H1 (cell line): ENCODE measurements around the gene PPP2R3B. TPM values are rescaled to one million over a fixed set of nuclear protein-coding genes. Genes with fewer than 3 reads are reported as not detected.

Experiments used
- CTCF ChIA-PET: fragments of 300-600 bp; sonication (Branson Sonifier 250); formaldehyde crosslinking; loops from one replicate; lab custom pipeline; 2021; ENCODE audit not compliant: partially characterized antibody; lab: Charles Lee
- POLR2A ChIA-PET: fragments of 300-600 bp; sonication (Branson Sonifier 250); formaldehyde crosslinking; loops from one replicate; lab custom pipeline; 2021; ENCODE audit warnings: inconsistent platforms; ENCODE audit not compliant: partially characterized antibody; lab: Charles Lee
- DNase-seq, 2 experiments: peaks; one replicate each; pipeline versions ENCODE4 v3.0.0 to v3.0.0-alpha.2; 2010 to 2022; ENCODE audit warnings: low spot score in 2 of 2, low read depth in 1 of 2, mixed read lengths in 1 of 2
- FAIRE-seq: peaks from 2 replicates; lab custom pipeline; 2011; peaks lifted over from hg19 to GRCh38; lab: Jason Lieb, UNC
- H2AFZ ChIP-seq: 2 replicates; pipeline ENCODE4 v1.8.1; 2012; ENCODE audit warnings: low read length, inconsistent platforms
- H2AK5ac ChIP-seq: 2 replicates; pipeline ENCODE4 v1.6.1; 2013; ENCODE audit warnings: low read depth, low read length
- H2BK120ac ChIP-seq: replicated peaks from 2 replicates; pipeline ENCODE3; 2013; ENCODE audit warnings: low read depth, low read length, inconsistent platforms
- H2BK12ac ChIP-seq: 2 replicates; pipeline ENCODE4 v1.6.1; 2013; ENCODE audit warnings: low read depth, low read length
- H2BK15ac ChIP-seq: 2 replicates; pipeline ENCODE4 v1.6.1; 2013; ENCODE audit warnings: low read length
- H2BK20ac ChIP-seq: 2 replicates; pipeline ENCODE4 v1.6.1; 2013; ENCODE audit warnings: low read length
- H2BK5ac ChIP-seq: 2 replicates; pipeline ENCODE4 v1.6.1; 2013; ENCODE audit warnings: low read depth, low read length
- H3K14ac ChIP-seq: 2 replicates; pipeline ENCODE4 v1.6.1; 2013; ENCODE audit warnings: inconsistent platforms; ENCODE audit not compliant: insufficient read length
- H3K18ac ChIP-seq: 2 replicates; pipeline ENCODE4 v1.6.1; 2013; ENCODE audit warnings: low read length; ENCODE audit errors: extremely low read depth
- H3K23ac ChIP-seq: 2 replicates; pipeline ENCODE4 v1.6.1; 2013; ENCODE audit warnings: inconsistent platforms; ENCODE audit not compliant: insufficient read length
- H3K23me2 ChIP-seq: 2 replicates; pipeline ENCODE4 v1.6.1; 2013; ENCODE audit warnings: low read depth, low read length
- H3K27ac ChIP-seq: 2 replicates; pipeline ENCODE4 v1.6.1; 2011; ENCODE audit warnings: low read depth, low read length, inconsistent platforms
- H3K27me3 ChIP-seq, 4 experiments: replicated peaks in 1 of 4; 1 replicate in 1 of 4; 2 replicates in 3 of 4; pipeline versions ENCODE4 v1.6.1 to v1.8.1; 2011 to 2013; ENCODE audit warnings: low read length in 3 of 4, mild to moderate bottlenecking in 3 of 4, inconsistent platforms in 2 of 4, mixed read lengths in 2 of 4, moderate library complexity in 1 of 4; ENCODE audit not compliant: control insufficient read depth in 3 of 4, insufficient read depth in 3 of 4; ENCODE audit errors: extremely low read depth in 1 of 4
- H3K36me3 ChIP-seq, 4 experiments: 2 replicates each; pipeline versions ENCODE4 v1.6.1 to v1.8.1; 2011 to 2013; ENCODE audit warnings: mild to moderate bottlenecking in 4 of 4, low read length in 3 of 4, moderate library complexity in 2 of 4, control low read depth in 1 of 4, inconsistent platforms in 1 of 4; ENCODE audit not compliant: insufficient read depth in 4 of 4, control insufficient read depth in 2 of 4
- H3K4ac ChIP-seq: replicated peaks from 2 replicates; pipeline ENCODE3; 2013; ENCODE audit warnings: low read length, low read depth, mixed read lengths, inconsistent platforms; ENCODE audit not compliant: insufficient read length
- H3K4me1 ChIP-seq, 4 experiments: replicated peaks in 1 of 4; 1 replicate in 1 of 4; 2 replicates in 3 of 4; pipeline versions ENCODE4 v1.6.1 to v1.8.1; 2011 to 2013; ENCODE audit warnings: low read length in 3 of 4, inconsistent platforms in 2 of 4, mixed read lengths in 1 of 4; ENCODE audit not compliant: insufficient read depth in 4 of 4, control insufficient read depth in 3 of 4
- H3K4me2 ChIP-seq, 2 experiments: 2 replicates each; pipeline versions ENCODE4 v1.6.1 to v1.8.1; 2011 to 2013; ENCODE audit warnings: low read depth in 2 of 2, low read length in 2 of 2, control low read depth in 1 of 2, inconsistent platforms in 1 of 2, mild to moderate bottlenecking in 1 of 2; ENCODE audit not compliant: insufficient read depth in 1 of 2
- H3K4me3 ChIP-seq, 4 experiments: fragments of 200-600, 300-600 bp in 1 of 4; sonication (generic), shearing (Covaris generic), sonication (Bioruptor Twin) in 1 of 4; 2 replicates each; pipeline versions ENCODE4 v1.5.1 to v1.8.1; 2011 to 2016; ENCODE audit warnings: low read length in 4 of 4, low read depth in 3 of 4, control low read depth in 2 of 4, inconsistent platforms in 2 of 4, mild to moderate bottlenecking in 2 of 4, mixed read lengths in 1 of 4, moderate library complexity in 1 of 4; ENCODE audit not compliant: insufficient read depth in 2 of 4; ENCODE audit errors: extremely low read depth in 1 of 4
- H3K56ac ChIP-seq: replicated peaks from 2 replicates; pipeline ENCODE3; 2013; ENCODE audit warnings: low read depth, mild to moderate bottlenecking, mixed read lengths, low read length, inconsistent platforms; ENCODE audit not compliant: insufficient read length
- H3K79me1 ChIP-seq: 2 replicates; pipeline ENCODE4 v1.6.1; 2013; ENCODE audit warnings: low read depth, low read length, control low read depth
- H3K79me2 ChIP-seq, 2 experiments: 2 replicates each; pipeline versions ENCODE4 v1.6.1 to v1.8.1; 2012 to 2013; ENCODE audit warnings: low read length in 2 of 2, mild to moderate bottlenecking in 2 of 2, inconsistent platforms in 1 of 2; ENCODE audit not compliant: insufficient read depth in 2 of 2, control insufficient read depth in 1 of 2
- H3K9ac ChIP-seq, 4 experiments: replicated peaks in 1 of 4; 1 replicate in 1 of 4; 2 replicates in 3 of 4; pipeline versions ENCODE4 v1.6.1 to v1.8.1; 2011 to 2013; ENCODE audit warnings: low read depth in 3 of 4, low read length in 3 of 4, control low read depth in 2 of 4, mild to moderate bottlenecking in 2 of 4, moderate library complexity in 2 of 4, inconsistent platforms in 1 of 4; ENCODE audit errors: extremely low read depth in 1 of 4
- H3K9me3 ChIP-seq, 2 experiments: 2 replicates each; pipeline versions ENCODE4 v1.6.1 to v1.8.1; 2012 to 2013; ENCODE audit warnings: mild to moderate bottlenecking in 2 of 2, moderate library complexity in 2 of 2, control low read depth in 1 of 2, inconsistent platforms in 1 of 2, low read depth in 1 of 2, low read length in 1 of 2, mixed read lengths in 1 of 2; ENCODE audit not compliant: insufficient read depth in 2 of 2
- H4K20me1 ChIP-seq, 2 experiments: replicated peaks in 1 of 2; 2 replicates each; pipeline versions ENCODE3 to v1.8.1; 2011 to 2013; ENCODE audit warnings: inconsistent platforms in 2 of 2, low read length in 2 of 2, mild to moderate bottlenecking in 1 of 2; ENCODE audit not compliant: insufficient read depth in 2 of 2, control insufficient read depth in 1 of 2
- H4K5ac ChIP-seq: 2 replicates; pipeline ENCODE4 v1.6.1; 2013; ENCODE audit warnings: low read length, low read depth, mixed read lengths, inconsistent platforms; ENCODE audit not compliant: insufficient read length
- H4K8ac ChIP-seq: 2 replicates; pipeline ENCODE4 v1.8.0; 2013; ENCODE audit warnings: mild to moderate bottlenecking, moderate library complexity, low read length, inconsistent platforms; ENCODE audit not compliant: insufficient read depth; ENCODE audit errors: extremely low read depth
- H4K91ac ChIP-seq: replicated peaks from 2 replicates; pipeline ENCODE3; 2013; ENCODE audit warnings: low read length, mixed read lengths, inconsistent platforms; ENCODE audit not compliant: insufficient read length
- ASH2L ChIP-seq: fragments of 200-600, 300-600 bp; sonication (generic); IDR thresholded peaks from one replicate; pipeline ENCODE4 v1.7.1; 2017; ENCODE audit warnings: low read length
- EP300 ChIP-seq, 2 experiments: IDR thresholded peaks; 1 replicate in 1 of 2; 2 replicates in 1 of 2; pipeline ENCODE4 v1.6.1; 2011 to 2012; ENCODE audit warnings: low read depth in 2 of 2, low read length in 2 of 2, mild to moderate bottlenecking in 2 of 2, borderline replicate concordance in 1 of 2, inconsistent platforms in 1 of 2, moderate library complexity in 1 of 2
- GABPA ChIP-seq: IDR thresholded peaks from 2 replicates; pipeline ENCODE4 v1.6.1; 2011; ENCODE audit warnings: mild to moderate bottlenecking, low read length, moderate library complexity, borderline replicate concordance; ENCODE audit not compliant: insufficient read depth
- KDM4A ChIP-seq: IDR thresholded peaks from one replicate; pipeline ENCODE4 v1.7.1; 2012; ENCODE audit warnings: low read depth, mild to moderate bottlenecking, moderate library complexity, low read length, inconsistent platforms; ENCODE audit not compliant: severe bottlenecking
- RAD21 ChIP-seq, 2 experiments: IDR thresholded peaks in 1 of 2; conservative IDR thresholded peaks in 1 of 2; 2 replicates each; pipeline ENCODE4 v1.6.1; 2011; ENCODE audit warnings: low read depth in 2 of 2, low read length in 2 of 2, improper control_type of control experiment in 1 of 2, inconsistent platforms in 1 of 2, mild to moderate bottlenecking in 1 of 2, moderate library complexity in 1 of 2
- RNF2 ChIP-seq: fragments of 200-900, 300-1000 bp; sonication (generic); IDR thresholded peaks from 2 replicates; pipeline ENCODE4 v1.7.1; 2016; ENCODE audit warnings: borderline replicate concordance, low read depth, mild to moderate bottlenecking, antibody characterized with exemption, low read length; ENCODE audit not compliant: poor library complexity, severe bottlenecking; ENCODE audit errors: missing control alignments
- WGBS, 2 experiments: shearing (Covaris generic) in 1 of 2; methylation state at CpG; one replicate each; pipeline versions ENCODE4 v1.1.6 to v1.1.7; 2013 to 2015; ENCODE audit warnings: low lambda C conversion rate in 2 of 2, mixed read lengths in 2 of 2, inconsistent platforms in 1 of 2, low coverage in 1 of 2, missing lambda C conversion rate in 1 of 2; ENCODE audit not compliant: insufficient replicate concordance in 2 of 2, insufficient coverage in 1 of 2, insufficient read length in 1 of 2; ENCODE audit errors: extremely low coverage in 1 of 2, missing lambda C conversion rate in 1 of 2; 5-methylcytosine and 5-hydroxymethylcytosine counted together
- polyA plus RNA-seq, 7 experiments: library from polyadenylated mRNA; depleted of rRNA in 3 of 7; stranded (reverse) in 5 of 7; unstranded in 2 of 7; fragments of >200 nt in 5 of 7; fragments of 200-250 nt in 2 of 7; gene quantifications; 1 replicate in 5 of 7; 2 replicates in 1 of 7; 4 replicates in 1 of 7; pipeline versions ENCODE4 v1.2.1 to v1.2.3, GENCODE V29; 2011 to 2013; ENCODE audit warnings: missing spikeins in 2 of 7, mixed read lengths in 2 of 7
- total RNA-seq: library from RNA; stranded (reverse); fragmentation: NEBNext Ultra II Directional; extraction: Animal tissue kit (Norgen Biotek cat#: 25700); gene quantifications from 2 replicates; pipeline ENCODE4 v1.2.1, GENCODE V29; 2021
- TF ChIP-seq, protein P1 (sequence below): IDR thresholded peaks from 2 replicates; pipeline ENCODE4 v1.6.1; 2012; ENCODE audit warnings: inconsistent platforms

PPP2R3B gene
- total and polyA plus RNA-seq, 2 of the 8 experiments (the other 6 are each of a cell fraction or from before 2014, with no cell fraction given): 47.6 to 86.7 TPM

DNA sequence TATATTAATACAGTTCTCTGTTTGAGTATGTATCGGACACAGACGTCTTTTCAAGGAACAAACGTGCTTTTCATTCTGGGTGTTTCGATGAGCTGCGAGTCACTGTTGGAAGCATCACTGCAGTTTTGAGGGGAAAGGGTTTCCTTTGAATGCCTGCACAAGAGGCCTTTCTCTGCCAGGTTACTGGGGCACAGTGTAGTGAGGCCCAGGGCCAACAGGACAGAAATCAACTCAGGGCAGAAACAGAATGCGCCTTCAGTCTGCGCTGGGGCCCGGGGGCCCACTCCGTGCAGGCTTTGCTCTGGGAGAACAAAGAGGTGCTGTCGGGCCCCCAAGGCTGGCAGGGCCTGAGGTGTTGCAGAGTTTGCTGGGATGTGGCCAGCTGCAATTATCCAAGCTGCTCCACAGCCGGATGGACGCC, 2.3 kb upstream of the PPP2R3B start:
- no peak overlapping the region for H3K23ac ChIP-seq
- peaks cover 4% of the 10 kb centered on the region for H3K23me2 ChIP-seq
- ChIA-PET POLR2A (no interaction called here), CTCF (no interaction called here)
- H4K20me1 ChIP-seq: no peaks in the 10 kb centered on the region
- H4K8ac ChIP-seq: no peak overlapping the region
- no peak overlapping the region for H2AK5ac ChIP-seq
- H3K9ac ChIP-seq: no peak overlapping the region
- H3K56ac ChIP-seq: no peak overlapping the region
- H3K4me3 ChIP-seq: no peak overlapping the region
- H2BK12ac ChIP-seq: 0 out of 2 replicates have a peak overlapping the region, but pooled peaks have one; percentile 50
- H2AFZ ChIP-seq: no peak overlapping the region
- H3K18ac ChIP-seq: no peak overlapping the region
- no peak for TF ChIP-seq KDM4A
- TF ChIP-seq GABPA: no peak
- no peak for TF ChIP-seq RNF2
- TF ChIP-seq EP300 (IDR thresholded peaks at IDR 0.05; ENCODE audit: borderline replicate concordance in 1 of 2, low read depth in 2 of 2, low read length in 2 of 2): no peak
- TF ChIP-seq RAD21 (IDR thresholded peaks at IDR 0.05 in 1 of 2, conservative IDR thresholded peaks at IDR 0.05 in 1 of 2; ENCODE audit: low read depth in 2 of 2, low read length in 2 of 2): no peak
- TF ChIP-seq, protein P1, sequence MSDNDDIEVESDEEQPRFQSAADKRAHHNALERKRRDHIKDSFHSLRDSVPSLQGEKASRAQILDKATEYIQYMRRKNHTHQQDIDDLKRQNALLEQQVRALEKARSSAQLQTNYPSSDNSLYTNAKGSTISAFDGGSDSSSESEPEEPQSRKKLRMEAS: no peak
- no peak for TF ChIP-seq ASH2L
- H2BK15ac ChIP-seq: no peak overlapping the region
- H3K79me1 ChIP-seq: no peaks in the 10 kb centered on the region; the same call in 1 of the 2 replicates
- no peak overlapping the region for H2BK20ac ChIP-seq
- no peak overlapping the region for H2BK5ac ChIP-seq
- no peak overlapping the region for H2BK120ac ChIP-seq
- no peak overlapping the region for H3K27ac ChIP-seq
- no peak overlapping the region for H3K14ac ChIP-seq
- no peak overlapping the region for H3K4ac ChIP-seq
- 89% methylated on average over 12 of the region's 12 CpGs; no CpG with 5 or more reads in 1 of the 2 experiments for WGBS, 2 experiments
- no peak overlapping the region for H4K5ac ChIP-seq
- no peaks in the 10 kb centered on the region for H3K27me3 ChIP-seq
- no peaks in the 10 kb centered on the region; a peak in 3 of 7 replicates for H3K4me1 ChIP-seq
- FAIRE-seq (no peak), DNase-seq (no peak)
- no peaks in the 10 kb centered on the region for H3K9me3 ChIP-seq
- no peaks in the 10 kb centered on the region; a peak in 1 of 8 replicates for H3K36me3 ChIP-seq
- no peak overlapping the region for H4K91ac ChIP-seq
- peaks cover 0 to 15% of the 10 kb centered on the region in 2 experiments; a peak in 2 of 4 replicates for H3K79me2 ChIP-seq
- no peak overlapping the region for H3K4me2 ChIP-seq
